HAP-1 (cell line): ENCODE data around the gene FANCF.
"Not testable (repeated sequence)": the region's sequence is repeated elsewhere in the genome, so short reads cannot be mapped to it uniquely, and the experiment has no call there.

ENCODE experiments used
- DNase-seq, 2 experiments: peaks; one replicate each; pipeline ENCODE4 v3.0.0-alpha.2; 2016 to 2020; ENCODE audit warnings: low spot score in 2 of 2
- H3K27me3 ChIP-seq: fragments of 250-450 bp; sonication (Bioruptor Pico); 2 replicates; pipeline ENCODE4 v1.5.1; 2020; ENCODE audit warnings: low read depth, mild to moderate bottlenecking, moderate library complexity
- H3K36me3 ChIP-seq: fragments of 250-450 bp; sonication (Bioruptor Pico); replicated peaks from 2 replicates; pipeline ENCODE4 v1.5.1; 2020; ENCODE audit warnings: mild to moderate bottlenecking
- H3K4me1 ChIP-seq: fragments of 250-450 bp; sonication (Bioruptor Pico); 2 replicates; pipeline ENCODE4 v1.5.1; 2020; ENCODE audit warnings: mild to moderate bottlenecking
- H3K4me3 ChIP-seq: fragments of 250-450 bp; sonication (Bioruptor Pico); 2 replicates; pipeline ENCODE4 v1.5.1; 2020; ENCODE audit warnings: mild to moderate bottlenecking, moderate library complexity
- H3K9me3 ChIP-seq: fragments of 250-450 bp; sonication (Bioruptor Pico); 2 replicates; pipeline ENCODE4 v1.5.1; 2020; ENCODE audit warnings: mild to moderate bottlenecking, moderate library complexity
- in situ Hi-C: fragments of 300-500 bp; cut with MboI; formaldehyde crosslinking; loops from 3 replicates; pipeline ENCODE4 v1.14.3; 2020; ENCODE audit warnings: low sequenced_read_pairs, inconsistent platforms, mixed read lengths

FANCF gene, protein sequence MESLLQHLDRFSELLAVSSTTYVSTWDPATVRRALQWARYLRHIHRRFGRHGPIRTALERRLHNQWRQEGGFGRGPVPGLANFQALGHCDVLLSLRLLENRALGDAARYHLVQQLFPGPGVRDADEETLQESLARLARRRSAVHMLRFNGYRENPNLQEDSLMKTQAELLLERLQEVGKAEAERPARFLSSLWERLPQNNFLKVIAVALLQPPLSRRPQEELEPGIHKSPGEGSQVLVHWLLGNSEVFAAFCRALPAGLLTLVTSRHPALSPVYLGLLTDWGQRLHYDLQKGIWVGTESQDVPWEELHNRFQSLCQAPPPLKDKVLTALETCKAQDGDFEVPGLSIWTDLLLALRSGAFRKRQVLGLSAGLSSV

GRCh38 chr11:22625448-22626287 lies at the start of gene FANCF:
TSS of gene FANCF (minus strand) at chr11:22625823. CDS start at chr11:22625810, 13 bp downstream.
- in situ Hi-C loops, result no loop called here
- peak; percentile 85 to 94 for DNase-seq
- peak within 1 kb of the TSS; percentile 77 for H3K4me3 ChIP-seq
- peaks cover 6% of the 10 kb centered on the region for H3K4me1 ChIP-seq
- H3K9me3 ChIP-seq, result no peaks in the 10 kb centered on the region; the same call in 1 of the 2 replicates
- no peaks in the 10 kb centered on the region for H3K27me3 ChIP-seq
- H3K36me3 ChIP-seq, result no peaks in the 10 kb centered on the region

DNA sequence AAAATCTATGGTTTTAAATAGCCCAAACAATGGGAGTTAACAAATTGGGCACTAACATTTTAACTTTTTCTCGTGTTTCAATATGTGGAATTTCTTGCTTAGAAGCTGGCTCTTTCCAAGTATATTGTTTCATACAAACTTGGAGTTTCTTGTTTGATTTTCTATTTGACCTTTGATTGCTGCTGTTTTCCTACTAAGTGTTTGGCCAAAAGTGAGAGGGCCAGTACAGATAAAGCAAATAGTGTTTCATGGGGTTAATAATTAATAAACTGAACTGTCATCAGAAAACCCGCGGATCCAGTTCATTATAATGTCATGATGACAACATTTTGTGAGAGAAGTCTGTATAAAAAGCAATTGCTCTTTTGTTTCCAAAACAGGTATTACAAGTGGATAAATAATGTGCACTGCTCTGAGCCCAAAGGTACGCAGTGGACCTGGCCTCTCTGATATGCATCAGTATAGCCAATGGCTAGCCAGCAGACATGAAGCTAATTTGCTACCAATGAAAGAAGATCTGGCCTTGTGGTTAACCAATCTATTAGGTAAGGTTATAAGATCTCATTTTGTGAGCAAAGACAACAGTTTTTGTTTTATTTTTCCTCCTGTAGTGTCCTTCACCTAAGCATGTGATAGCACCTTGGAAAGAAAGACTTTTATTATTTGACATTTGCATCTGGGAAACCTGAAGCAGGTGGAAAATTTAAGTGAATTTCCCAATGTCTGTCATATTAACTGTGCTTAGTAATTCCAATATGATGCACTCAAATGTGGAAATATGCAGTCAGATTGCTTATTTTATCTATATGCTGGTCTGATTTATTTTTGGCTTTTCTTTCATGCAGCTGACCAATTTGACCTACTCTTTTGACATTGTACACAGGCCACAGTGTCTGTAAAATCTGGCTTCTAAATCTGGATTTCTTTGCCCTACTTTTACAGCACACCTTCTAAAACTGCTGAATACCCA lies 49.1 kb upstream of the FANCF start:
- H3K27me3 ChIP-seq, result peaks cover 10% of the 10 kb centered on the region; the same call in 1 of the 2 replicates
- DNase-seq, result no peak
- H3K36me3 ChIP-seq, result no peaks in the 10 kb centered on the region
- no peak overlapping the region for H3K4me3 ChIP-seq
- peaks cover 5% of the 10 kb centered on the region; the same call in 1 of the 2 replicates for H3K4me1 ChIP-seq
- H3K9me3 ChIP-seq, result no peaks in the 10 kb centered on the region
- in situ Hi-C loops, result no loop called here

GRCh38 chr11:22671751-22672150 lies 46.1 kb upstream of the FANCF start:
- H3K4me3 ChIP-seq, result no peak overlapping the region
- no peak for DNase-seq
- peaks cover 25% of the 10 kb centered on the region for H3K27me3 ChIP-seq
- no peaks in the 10 kb centered on the region; the same call in 1 of the 2 replicates for H3K4me1 ChIP-seq
- in situ Hi-C loops, result no loop called here
- H3K9me3 ChIP-seq, result no peaks in the 10 kb centered on the region
- H3K36me3 ChIP-seq, result no peaks in the 10 kb centered on the region

DNA sequence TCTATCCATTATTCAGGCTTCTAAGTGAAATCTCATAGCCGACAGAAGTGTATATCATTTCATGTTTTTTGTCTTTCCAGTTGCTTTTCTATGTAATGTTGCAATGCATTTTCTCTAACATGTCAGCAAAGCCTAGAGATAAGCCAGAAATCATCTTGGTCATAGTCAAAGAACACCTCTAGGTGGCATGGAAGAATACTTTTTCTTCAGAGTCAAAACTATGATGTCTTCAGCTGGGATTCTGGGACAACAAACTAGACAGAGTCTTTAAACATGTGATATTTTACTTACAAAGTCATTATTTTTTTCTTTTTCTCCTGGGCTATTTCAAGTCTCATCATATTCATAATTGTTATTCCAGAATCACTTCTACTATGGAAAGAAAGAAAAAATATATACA lies 45.2 kb upstream of the FANCF start:
- no peaks in the 10 kb centered on the region for H3K36me3 ChIP-seq
- peaks cover 5% of the 10 kb centered on the region; the same call in 1 of the 2 replicates for H3K4me1 ChIP-seq
- peaks cover 31% of the 10 kb centered on the region for H3K27me3 ChIP-seq
- H3K9me3 ChIP-seq, result no peaks in the 10 kb centered on the region
- in situ Hi-C loops, result no loop called here
- no peak for DNase-seq
- no peak overlapping the region for H3K4me3 ChIP-seq

DNA sequence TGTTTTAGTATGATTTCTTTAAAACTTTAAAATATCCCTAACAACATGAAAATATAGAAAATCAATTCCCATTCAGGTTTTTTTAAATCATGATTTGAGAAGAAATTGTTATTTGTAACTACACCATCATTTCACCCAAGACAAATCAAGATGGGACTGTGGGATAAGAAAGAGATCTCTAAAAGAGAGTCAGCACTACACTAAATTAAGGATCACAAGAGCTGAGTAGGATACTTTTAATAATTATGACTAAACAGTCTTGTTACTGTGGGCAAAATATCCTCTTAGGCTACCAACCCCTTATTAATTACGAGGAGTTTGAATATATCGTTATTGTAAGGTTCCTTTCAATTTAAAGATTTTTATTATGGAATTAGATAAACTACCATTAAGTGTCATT lies 43.7 kb upstream of the FANCF start:
- Histone ChIP-seq H3K4me1 (peaks cover 5% of the 10 kb centered on the region; the same call in 1 of the 2 replicates), H3K27me3 (peaks cover 38% of the 10 kb centered on the region), H3K4me3 (no peak overlapping the region), H3K9me3 (no peaks in the 10 kb centered on the region), H3K36me3 (no peaks in the 10 kb centered on the region)
- in situ Hi-C loops, result no loop called here
- DNase-seq, result no peak

DNA sequence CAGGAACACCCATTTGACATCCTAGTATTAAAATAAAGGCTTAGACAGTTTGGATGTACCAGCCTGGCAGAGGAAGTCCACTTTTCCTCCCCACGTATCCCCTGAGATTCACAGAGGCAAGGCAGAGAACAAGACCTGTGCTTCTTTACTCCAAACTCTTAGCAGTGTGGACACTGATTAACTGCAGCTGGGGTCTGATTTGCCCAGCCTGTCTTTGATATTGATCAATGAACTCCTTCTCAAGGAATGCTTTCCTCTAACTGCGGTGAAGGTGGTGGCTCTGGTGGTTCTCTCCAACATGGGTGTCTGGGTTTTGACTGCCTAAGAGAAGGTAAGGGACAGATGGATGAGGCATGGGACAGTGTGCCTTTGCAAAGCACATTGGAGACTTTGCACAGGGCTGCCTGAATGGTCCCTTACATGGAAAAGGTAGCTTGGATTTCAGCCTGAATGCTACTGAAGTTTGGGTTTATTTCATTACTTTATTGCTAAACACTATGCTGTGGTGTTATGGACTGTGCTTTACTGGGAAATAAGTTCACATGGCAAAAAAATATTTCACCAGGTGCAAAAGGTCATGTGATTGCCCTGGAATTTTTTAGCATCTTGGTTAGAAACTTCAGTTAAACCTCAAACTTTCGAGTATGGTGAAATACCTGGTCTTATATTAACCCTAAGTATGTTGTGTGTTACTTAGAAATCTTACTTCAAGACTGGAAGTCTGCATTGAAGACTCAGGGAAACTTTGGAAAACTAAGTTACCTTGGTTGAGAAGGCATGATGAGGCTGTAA lies 42.6 kb upstream of the FANCF start:
- H3K4me3 ChIP-seq, result no peak overlapping the region

DNA sequence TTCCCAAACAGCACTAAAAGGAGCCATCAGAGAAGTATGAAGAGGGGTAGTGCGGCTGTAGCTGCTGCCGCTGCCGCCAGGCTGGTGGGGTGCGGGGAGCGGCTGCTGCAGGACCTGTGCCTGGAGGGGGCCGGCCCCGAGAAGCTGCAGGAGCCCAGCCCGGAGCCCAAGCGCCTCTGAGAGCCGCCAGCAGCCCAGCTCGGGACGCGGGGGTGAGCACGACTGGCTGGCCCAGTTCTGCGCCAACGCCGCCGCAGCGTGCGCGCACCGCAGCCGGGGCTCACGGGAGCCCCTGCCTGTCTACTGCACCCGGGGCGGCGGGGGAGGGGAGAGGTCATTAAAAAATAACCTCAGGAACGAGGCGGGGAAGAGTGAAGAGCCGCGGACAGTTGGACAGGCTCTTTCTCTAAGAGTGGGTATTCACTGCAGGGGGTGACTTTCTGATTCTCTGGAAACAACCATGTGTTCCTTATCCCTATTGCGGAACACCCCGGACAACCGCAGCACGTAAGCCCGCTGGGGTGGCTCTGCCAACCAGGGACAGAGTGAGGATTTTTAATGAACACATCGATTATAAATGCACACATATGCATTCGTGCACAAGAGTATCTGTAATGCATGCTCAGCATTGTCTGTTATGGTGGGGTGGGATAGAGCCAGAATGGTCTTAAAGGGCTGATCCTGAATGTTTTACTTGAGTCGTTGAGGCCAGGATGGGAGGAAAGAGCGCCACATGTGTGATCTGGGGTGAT lies 41.2 kb upstream of the FANCF start:
- H3K4me3 ChIP-seq, result peak overlapping the region; percentile 27
- H3K4me1 ChIP-seq, result peaks cover 5% of the 10 kb centered on the region; the same call in 1 of the 2 replicates
- in situ Hi-C loops, result no loop called here
- DNase-seq, result peak; percentile 17 to 56
- H3K36me3 ChIP-seq, result no peaks in the 10 kb centered on the region
- no peaks in the 10 kb centered on the region for H3K9me3 ChIP-seq
- peaks cover 43% of the 10 kb centered on the region for H3K27me3 ChIP-seq

More for the DNA sequence above, 42.6 kb upstream of the FANCF start:
- H3K27me3 ChIP-seq, result peaks cover 43% of the 10 kb centered on the region
- no peaks in the 10 kb centered on the region for H3K9me3 ChIP-seq
- in situ Hi-C loops, result no loop called here
- no peaks in the 10 kb centered on the region for H3K36me3 ChIP-seq
- DNase-seq, result no peak
- H3K4me1 ChIP-seq, result peaks cover 5% of the 10 kb centered on the region; the same call in 1 of the 2 replicates

- Histone ChIP-seq H3K4me3 (peak within 1 kb of the TSS; percentile 27), H3K27me3 (peaks cover 43% of the 10 kb centered on the region), H3K36me3 (no peaks in the 10 kb centered on the region), H3K9me3 (no peaks in the 10 kb centered on the region), H3K4me1 (peaks cover 5% of the 10 kb centered on the region; the same call in 1 of the 2 replicates)
- DNase-seq, result no peak
- in situ Hi-C loops, result no loop called here
Measured at GRCh38 chr11:22666325-22666687, 40.7 kb upstream of the FANCF start, which contains the start of gene GAS2. TSS of gene GAS2 (plus strand) at chr11:22666611. CDS start at chr11:22674870, 8,259 bp downstream.

DNA sequence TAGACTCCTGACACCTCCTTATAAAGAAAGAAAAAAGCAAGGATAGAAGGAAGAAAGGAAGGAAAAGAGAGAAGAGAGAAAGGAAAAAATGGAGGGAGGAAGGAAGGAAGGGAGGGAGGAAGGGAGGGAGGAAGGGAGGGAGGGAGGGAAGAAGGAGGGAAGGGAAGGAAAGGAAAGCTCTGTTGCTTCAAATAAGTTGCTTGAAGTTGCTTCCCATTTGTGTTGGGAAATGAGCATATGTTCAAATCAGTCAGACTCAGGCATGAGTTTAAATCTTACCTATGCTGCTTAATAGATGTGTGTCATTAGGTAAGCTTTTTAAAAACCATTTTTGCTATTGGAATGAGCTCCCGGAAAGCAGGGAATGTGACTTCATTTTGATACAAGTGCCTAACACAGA lies 34.2 kb upstream of the FANCF start:
- in situ Hi-C loops, result no loop called here
- Histone ChIP-seq H3K9me3 (no peaks in the 10 kb centered on the region), H3K4me3 (no peak overlapping the region), H3K36me3 (no peaks in the 10 kb centered on the region), H3K27me3 (peaks cover 6% of the 10 kb centered on the region; the same call in 1 of the 2 replicates), H3K4me1 (no peaks in the 10 kb centered on the region)
- DNase-seq, result no peak

GRCh38 chr11:22657101-22657694 lies 31.6 kb upstream of the FANCF start:
- in situ Hi-C loops, result no loop called here
- no peak for DNase-seq

DNA sequence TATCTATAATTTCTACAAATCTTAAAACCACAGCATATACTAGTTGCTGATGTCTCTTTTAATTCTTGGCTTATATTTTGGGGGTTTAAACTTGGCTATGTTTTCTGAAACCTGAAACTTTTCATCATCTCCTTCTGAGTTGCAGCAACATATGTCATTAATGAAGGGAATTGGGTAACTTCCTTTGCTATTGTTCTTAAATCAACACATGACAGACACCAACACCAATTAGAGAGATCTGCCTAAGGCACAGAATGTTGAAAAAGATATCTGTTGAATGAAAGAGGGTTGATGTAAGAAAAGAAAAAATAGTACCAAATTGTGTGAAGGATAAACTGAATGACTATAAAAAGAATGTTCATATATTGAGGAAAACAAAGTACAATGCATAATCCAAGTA lies 30.5 kb upstream of the FANCF start:
- Histone ChIP-seq H3K27me3 (no peaks in the 10 kb centered on the region), H3K36me3 (no peaks in the 10 kb centered on the region), H3K9me3 (no peaks in the 10 kb centered on the region), H3K4me1 (peaks cover 5% of the 10 kb centered on the region), H3K4me3 (no peak overlapping the region)
- no peak for DNase-seq
- in situ Hi-C loops, result no loop called here

More at GRCh38 chr11:22657101-22657694, 31.6 kb upstream of the FANCF start:
- peaks cover 5% of the 10 kb centered on the region for H3K4me1 ChIP-seq
- no peaks in the 10 kb centered on the region for H3K9me3 ChIP-seq
- no peak overlapping the region for H3K4me3 ChIP-seq
- H3K27me3 ChIP-seq, result no peaks in the 10 kb centered on the region
- H3K36me3 ChIP-seq, result no peaks in the 10 kb centered on the region

DNA sequence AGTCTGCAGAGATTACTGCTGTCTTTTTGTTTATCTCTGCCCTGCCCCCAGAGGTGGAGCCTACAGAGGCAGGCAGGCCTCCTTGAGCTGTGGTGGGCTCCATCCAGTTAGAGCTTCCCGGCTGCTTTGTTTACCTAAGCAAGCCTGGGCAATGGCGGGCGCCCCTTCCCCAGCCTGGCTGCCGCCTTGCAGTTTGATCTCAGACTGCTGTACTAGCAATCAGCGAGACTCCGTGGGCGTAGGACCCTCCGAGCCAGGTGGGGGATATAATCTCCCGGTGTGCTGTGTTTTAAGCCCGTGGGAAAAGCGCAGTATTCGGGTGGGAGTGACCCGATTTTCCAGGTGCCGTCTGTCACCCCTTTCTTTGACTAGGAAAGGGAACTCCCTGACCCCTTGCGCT lies 26.7 kb upstream of the FANCF start:
- DNase-seq, in situ Hi-C loops: not testable (repeated sequence)

More for the DNA sequence above, 26.7 kb upstream of the FANCF start:
- not testable (repeated sequence) for H3K9me3 ChIP-seq, H3K4me1 ChIP-seq, H3K4me3 ChIP-seq, H3K27me3 ChIP-seq, H3K36me3 ChIP-seq
